SK-N-SH (cell line): ENCODE results near the gene PITPNM3.

Experiments
- GABPA ChIP-seq: IDR thresholded peaks from 2 replicates; pipeline ENCODE4 v1.4.0; 2012; ENCODE audit warnings: low read depth, mild to moderate bottlenecking
- RAD21 ChIP-seq: IDR thresholded peaks from 2 replicates; pipeline ENCODE4 v1.6.1; 2012; ENCODE audit warnings: mild to moderate bottlenecking, low read length
- TF ChIP-seq, protein P1 (sequence below): fragments of 200-600 bp; sonication (generic); IDR thresholded peaks from 2 replicates; pipeline ENCODE4 v1.6.1; 2017; ENCODE audit warnings: antibody characterized with exemption, mild to moderate bottlenecking, moderate library complexity

DNA sequence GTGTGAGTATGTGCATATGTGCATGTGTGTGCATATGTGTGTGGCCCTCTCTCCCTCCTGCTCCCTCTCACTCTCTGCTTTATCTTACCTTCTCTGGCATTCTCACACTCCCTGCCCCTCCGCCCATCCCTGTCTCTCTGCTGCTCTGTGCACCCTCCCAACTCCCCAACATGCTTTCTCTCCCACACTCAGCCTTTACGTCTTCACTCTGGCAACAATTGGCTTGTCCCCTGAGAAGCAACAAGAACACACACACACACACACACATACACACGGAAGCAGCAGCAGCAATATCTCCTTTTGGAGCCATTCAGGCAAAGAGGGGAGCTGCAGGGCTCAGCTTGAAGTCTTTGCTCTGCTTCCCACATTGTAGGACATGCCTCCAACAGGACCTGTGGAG is 27.8 kb downstream of the PITPNM3 start:
- TF ChIP-seq, protein P1, sequence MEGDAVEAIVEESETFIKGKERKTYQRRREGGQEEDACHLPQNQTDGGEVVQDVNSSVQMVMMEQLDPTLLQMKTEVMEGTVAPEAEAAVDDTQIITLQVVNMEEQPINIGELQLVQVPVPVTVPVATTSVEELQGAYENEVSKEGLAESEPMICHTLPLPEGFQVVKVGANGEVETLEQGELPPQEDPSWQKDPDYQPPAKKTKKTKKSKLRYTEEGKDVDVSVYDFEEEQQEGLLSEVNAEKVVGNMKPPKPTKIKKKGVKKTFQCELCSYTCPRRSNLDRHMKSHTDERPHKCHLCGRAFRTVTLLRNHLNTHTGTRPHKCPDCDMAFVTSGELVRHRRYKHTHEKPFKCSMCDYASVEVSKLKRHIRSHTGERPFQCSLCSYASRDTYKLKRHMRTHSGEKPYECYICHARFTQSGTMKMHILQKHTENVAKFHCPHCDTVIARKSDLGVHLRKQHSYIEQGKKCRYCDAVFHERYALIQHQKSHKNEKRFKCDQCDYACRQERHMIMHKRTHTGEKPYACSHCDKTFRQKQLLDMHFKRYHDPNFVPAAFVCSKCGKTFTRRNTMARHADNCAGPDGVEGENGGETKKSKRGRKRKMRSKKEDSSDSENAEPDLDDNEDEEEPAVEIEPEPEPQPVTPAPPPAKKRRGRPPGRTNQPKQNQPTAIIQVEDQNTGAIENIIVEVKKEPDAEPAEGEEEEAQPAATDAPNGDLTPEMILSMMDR = no peak
- TF ChIP-seq GABPA (no peak), RAD21 (no peak)
